HG03039 (cell line): ENCODE measurements around the gene FTH1.

Experiments used
- ATAC-seq: cut with Tn5 transposase; IDR thresholded peaks from one replicate; pipeline ENCODE4 v1.9.1; 2021; ENCODE audit warnings: mild to moderate bottlenecking, moderate library complexity; ENCODE audit not compliant: unreplicated experiment

FTH1 gene

DNA sequence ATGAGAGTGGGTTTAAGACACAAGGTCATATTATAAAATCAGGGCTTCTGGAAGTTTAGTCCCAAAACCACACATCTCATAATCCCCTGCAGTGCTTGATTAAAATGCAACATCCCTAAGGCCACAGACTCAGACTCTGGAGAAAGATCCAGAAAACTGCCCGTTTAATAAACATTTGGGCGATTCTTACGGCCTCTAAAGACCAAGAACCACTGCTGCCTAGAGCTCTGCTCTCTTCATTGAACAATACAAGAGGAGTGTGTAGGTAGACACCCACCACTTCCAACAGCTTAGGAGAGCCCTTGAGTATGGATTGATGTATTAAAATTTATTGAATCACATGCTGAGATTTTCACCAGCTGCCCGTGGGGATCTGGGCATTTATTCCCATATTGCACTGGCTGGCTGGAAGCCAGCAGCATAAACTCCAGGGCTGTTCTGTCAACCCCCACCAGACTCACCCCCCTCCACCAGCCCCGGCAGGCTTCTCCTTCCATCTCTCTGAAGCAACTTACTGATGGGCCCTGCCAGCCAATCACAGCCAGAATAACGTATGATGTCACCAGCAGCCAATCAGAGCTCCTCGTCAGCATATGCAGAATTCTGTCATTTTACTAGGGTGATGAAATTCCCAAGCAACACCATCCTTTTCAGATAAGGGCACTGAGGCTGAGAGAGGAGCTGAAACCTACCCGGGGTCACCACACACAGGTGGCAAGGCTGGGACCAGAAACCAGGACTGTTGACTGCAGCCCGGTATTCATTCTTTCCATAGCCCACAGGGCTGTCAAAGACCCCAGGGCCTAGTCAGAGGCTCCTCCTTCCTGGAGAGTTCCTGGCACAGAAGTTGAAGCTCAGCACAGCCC, 18.0 kb downstream of the FTH1 start:
- ATAC-seq: no peak

DNA sequence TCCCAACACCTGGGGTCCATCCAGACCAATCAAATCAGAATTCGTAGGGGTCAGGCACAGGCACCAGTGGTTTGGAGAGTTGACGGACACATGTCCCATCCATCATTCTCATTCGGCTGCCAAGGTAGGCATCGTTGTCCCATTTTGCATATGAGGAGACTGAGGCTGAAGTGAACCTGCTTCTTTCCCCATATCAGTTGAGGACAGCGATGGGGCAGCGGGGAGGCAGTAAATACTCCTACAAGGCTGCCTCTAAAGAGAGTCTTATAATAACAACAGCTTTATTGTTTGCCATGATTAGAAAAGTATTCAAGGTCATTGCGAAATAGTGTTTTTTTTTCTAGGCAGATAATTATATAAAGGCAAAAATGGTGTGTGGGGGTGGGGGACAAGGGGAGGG, 18.9 kb downstream of the FTH1 start:
- no peak for ATAC-seq

DNA sequence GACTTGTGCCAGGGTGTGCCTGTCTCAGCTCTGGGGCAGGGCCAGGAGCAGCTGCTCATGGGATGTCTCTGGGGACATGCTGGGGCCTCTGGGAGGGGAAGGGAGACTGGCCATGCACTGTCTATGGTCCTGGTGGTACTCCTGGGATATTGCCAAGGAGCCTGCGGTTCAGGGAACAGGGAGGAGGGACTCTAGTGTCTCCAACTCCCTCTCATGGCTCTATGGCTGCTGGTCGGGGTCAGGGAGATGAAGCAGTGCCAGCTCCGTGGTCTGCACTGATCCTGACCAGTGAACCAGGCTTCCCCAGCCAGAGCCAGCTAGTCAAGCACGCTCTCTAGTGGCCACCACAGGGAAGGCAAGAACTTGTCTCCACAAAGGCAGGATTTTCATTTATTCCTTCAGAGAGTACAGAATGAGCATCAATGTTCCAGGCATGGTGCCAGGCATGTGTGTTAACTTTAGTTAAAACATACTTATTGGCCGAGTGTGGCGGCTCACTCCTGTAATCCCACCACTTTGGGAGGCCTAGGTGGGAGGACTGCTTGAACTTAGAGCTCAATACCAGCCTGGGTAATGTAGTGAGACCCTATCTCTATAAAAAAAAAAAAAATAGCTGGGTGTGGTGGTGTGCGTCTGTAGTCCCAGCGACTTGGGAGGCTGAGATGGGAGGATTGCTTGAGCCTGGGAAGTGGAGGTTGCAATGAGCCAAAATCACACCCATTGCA, 19.8 kb downstream of the FTH1 start:
- ATAC-seq: no peak

DNA sequence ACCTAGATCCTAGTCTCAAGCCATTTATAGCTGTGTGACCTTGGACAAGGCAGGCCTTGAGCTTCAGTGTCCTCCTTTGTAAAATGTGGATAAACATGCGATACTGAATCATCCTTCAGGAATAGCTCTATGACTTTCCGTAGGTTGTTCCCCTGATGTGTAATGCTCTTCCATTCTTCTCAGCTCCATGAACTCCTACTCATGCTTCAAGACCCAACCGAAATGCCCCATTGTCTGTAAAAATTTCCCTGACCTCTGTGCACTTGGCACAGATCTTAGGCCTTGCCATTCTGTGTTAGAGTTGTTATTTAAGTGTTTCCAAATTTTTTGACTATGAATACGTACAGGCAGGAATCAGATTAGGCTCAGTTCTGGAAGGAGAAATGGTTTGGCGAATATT, 20.5 kb downstream of the FTH1 start:
- ATAC-seq: no peak

GRCh38 chr11:61945191-61945590, 22.2 kb downstream of the FTH1 start:
- no peak for ATAC-seq

GRCh38 chr11:61940466-61940865, 27.0 kb downstream of the FTH1 start:
- no peak for ATAC-seq

GRCh38 chr11:61935861-61936260, 31.6 kb downstream of the FTH1 start:
- ATAC-seq: no peak

GRCh38 chr11:61930933-61931332, 36.5 kb downstream of the FTH1 start:
- ATAC-seq: no peak

DNA sequence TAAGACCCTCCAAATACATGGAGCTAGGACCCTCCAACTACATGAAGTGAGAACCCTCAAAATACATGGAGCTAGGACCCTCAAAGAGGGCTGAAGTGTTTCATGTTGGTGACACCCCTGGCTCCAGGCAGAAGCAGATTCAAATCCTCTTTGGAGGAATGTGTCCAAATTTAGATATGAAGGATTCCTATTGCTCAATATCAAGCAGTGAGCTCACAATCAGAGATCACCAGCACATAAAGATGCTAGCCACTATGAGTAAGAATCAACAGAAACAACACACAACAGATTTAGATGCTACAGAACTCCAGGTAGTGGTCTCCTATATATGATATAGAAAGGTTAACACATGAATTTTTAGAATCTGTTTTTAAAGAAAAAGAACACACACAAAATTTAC, 38.8 kb downstream of the FTH1 start:
- no peak for ATAC-seq

- no peak for ATAC-seq
Observed at GRCh38 chr11:61927501-61927900, 39.9 kb downstream of the FTH1 start.

GRCh38 chr11:61926235-61926634, 41.2 kb downstream of the FTH1 start:
- no peak for ATAC-seq

DNA sequence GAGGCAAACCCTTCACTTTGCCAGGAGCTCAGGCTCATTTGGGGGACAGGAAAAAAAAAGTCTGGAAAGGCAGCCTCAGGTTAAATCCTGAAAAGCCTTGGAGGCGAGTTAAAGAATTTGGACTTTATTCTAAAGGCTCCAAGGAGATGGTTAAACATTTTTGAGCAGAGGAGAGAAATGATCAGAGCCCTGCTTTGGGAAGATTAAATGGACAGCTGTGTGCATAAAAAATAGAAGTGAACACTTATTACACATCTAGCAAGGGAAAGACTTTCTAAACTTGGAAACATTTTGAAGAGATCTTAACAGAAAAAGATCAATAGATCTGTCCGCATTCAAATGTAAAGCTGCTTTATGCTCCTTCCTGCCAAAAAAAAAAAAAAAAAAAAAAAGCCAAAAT, 41.7 kb downstream of the FTH1 start:
- ATAC-seq: no peak

DNA sequence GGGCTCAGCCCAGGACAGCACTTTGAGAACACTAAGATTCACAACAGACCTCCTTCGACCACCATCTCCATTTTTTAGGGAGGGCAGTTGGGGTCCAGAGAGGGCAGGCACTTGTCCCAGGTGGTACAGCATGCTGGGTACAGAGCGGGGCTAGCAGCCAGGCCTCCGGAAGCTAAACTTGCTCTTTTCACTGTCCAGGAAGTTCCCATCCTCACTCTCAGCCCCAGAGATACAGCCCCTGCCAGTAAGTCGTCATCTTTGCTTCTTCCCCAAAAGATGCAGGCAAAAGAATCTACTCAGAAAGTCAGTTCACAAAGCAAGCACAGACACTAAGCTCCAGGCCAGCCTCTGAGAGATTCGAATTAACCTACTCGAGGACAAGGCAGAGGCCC, 43.4 kb downstream of the FTH1 start:
- ATAC-seq: no peak

- ATAC-seq: no peak
Observed at GRCh38 chr11:61923166-61924063, 44.0 kb downstream of the FTH1 start.

GRCh38 chr11:61922539-61922938, 44.9 kb downstream of the FTH1 start:
- ATAC-seq: no peak

- ATAC-seq: no peak
Observed at GRCh38 chr11:61921446-61921845, 46.0 kb downstream of the FTH1 start.

- ATAC-seq: no peak
Observed at GRCh38 chr11:61919705-61920631, 47.5 kb downstream of the FTH1 start.

- no peak for ATAC-seq
Observed at GRCh38 chr11:61918938-61919704, 48.3 kb downstream of the FTH1 start.

DNA sequence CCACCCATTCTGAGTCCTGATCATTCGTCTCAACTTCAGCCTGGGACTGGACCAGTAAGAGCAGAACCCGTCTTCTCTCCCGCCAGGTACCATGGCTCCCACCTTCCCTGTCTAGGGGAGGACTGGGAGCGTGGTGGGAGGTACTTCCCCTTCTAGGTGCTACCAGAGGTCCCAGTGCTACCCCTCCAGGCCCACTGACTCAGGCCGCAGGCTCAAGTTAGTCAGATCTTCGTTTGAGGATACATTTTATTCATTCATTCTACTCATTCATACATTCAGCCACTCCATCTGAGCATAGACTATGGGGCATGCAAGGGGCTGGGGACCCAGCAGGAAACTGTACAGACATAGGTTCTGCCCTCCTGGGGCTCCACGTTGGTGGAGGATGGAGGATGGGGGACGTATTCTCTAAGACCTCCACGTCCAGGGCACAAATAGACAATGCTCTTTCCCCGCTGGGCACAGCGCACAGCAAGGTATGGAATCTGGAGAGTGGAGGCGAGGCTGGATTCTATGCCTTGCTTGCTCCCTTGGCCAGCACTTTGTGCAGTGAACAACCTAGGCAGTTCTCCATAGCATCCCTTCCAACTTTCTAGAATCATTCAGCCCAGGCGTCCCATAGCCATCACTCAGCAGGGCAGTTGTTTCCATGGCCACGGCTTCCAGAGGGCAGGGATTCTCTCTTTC, 49.0 kb downstream of the FTH1 start:
- no peak for ATAC-seq
